Immature natural killer cell (primary cell): Measurements from ENCODE around the gene VILL. TPM values are rescaled to one million over a fixed set of nuclear protein-coding genes. Genes with fewer than 3 reads are reported as not detected.

Source experiments
- DNase-seq, 3 donors: peaks; one replicate each; pipeline ENCODE4 v3.0.0; 2022; ENCODE audit warnings: mixed read lengths in 1 of 3
- H3K27ac Mint-ChIP-seq, 6 donors: one replicate each; pipeline ENCODE4 v1.8.0; 2020; ENCODE audit warnings: mixed read lengths in 6 of 6, mild to moderate bottlenecking in 5 of 6, inconsistent platforms in 4 of 6, moderate library complexity in 3 of 6
- H3K27me3 Mint-ChIP-seq, 3 donors: one replicate each; pipeline ENCODE4 v1.8.0; 2020 to 2021; ENCODE audit warnings: low read depth in 3 of 3, mild to moderate bottlenecking in 3 of 3, mixed read lengths in 3 of 3, moderate library complexity in 3 of 3, inconsistent platforms in 1 of 3
- H3K36me3 Mint-ChIP-seq, 3 donors: one replicate each; pipeline ENCODE4 v1.8.0; 2020; ENCODE audit warnings: mixed read lengths in 3 of 3, inconsistent platforms in 2 of 3, mild to moderate bottlenecking in 2 of 3
- H3K4me1 Mint-ChIP-seq, 2 donors: one replicate each; pipeline ENCODE4 v1.8.0; 2020; ENCODE audit warnings: inconsistent platforms in 2 of 2, mild to moderate bottlenecking in 2 of 2, mixed read lengths in 2 of 2, moderate library complexity in 1 of 2
- H3K4me3 Mint-ChIP-seq, 5 donors: one replicate each; pipeline ENCODE4 v1.8.0; 2020; ENCODE audit warnings: mild to moderate bottlenecking in 5 of 5, mixed read lengths in 5 of 5, inconsistent platforms in 3 of 5, moderate library complexity in 3 of 5
- H3K9me3 Mint-ChIP-seq, 6 donors: one replicate each; pipeline ENCODE4 v1.8.0; 2020; ENCODE audit warnings: mild to moderate bottlenecking in 6 of 6, mixed read lengths in 6 of 6, inconsistent platforms in 4 of 6, moderate library complexity in 3 of 6
- polyA plus RNA-seq, 3 donors: library from polyadenylated mRNA; unstranded; fragments of 300-500 nt; fragmentation: Illumina TruSeq; gene quantifications; one replicate each; pipeline ENCODE4 v1.2.3, GENCODE V29; 2021

Gene VILL
- polyA plus RNA-seq, 3 donors from 2014 or later = 12.9 to 15.7 (median 14.6) TPM

- no peaks in the 10 kb centered on the region for H3K9me3 Mint-ChIP-seq
- no peak for DNase-seq
- peaks cover 21 to 27% of the 10 kb centered on the region in 2 donors for H3K4me1 Mint-ChIP-seq
Observed at GRCh38 chr3:38002940-38003339, 12.4 kb downstream of the VILL start.

GRCh38 chr3:38003371-38003816 is 12.8 kb downstream of the VILL start:
- H3K9me3 Mint-ChIP-seq = no peaks in the 10 kb centered on the region
- H3K27ac Mint-ChIP-seq = peak overlapping the region in 3 of 6 donors; percentile 56 to 80 (median 60)
- H3K27me3 Mint-ChIP-seq = peaks cover 0 to 4% (median 1%) of the 10 kb centered on the region in 3 donors
- H3K4me1 Mint-ChIP-seq = peaks cover 19 to 22% of the 10 kb centered on the region in 2 donors
- H3K4me3 Mint-ChIP-seq = no peak overlapping the region
- H3K36me3 Mint-ChIP-seq = peaks cover 0 to 9% (median 0%) of the 10 kb centered on the region in 3 donors
- peak; percentile 33 to 51 (median 35) for DNase-seq

More at GRCh38 chr3:38002940-38003339, 12.4 kb downstream of the VILL start:
- H3K27ac Mint-ChIP-seq = no peak overlapping the region
- H3K4me3 Mint-ChIP-seq = no peak overlapping the region
- H3K36me3 Mint-ChIP-seq = peaks cover 0 to 9% (median 0%) of the 10 kb centered on the region in 3 donors
- peaks cover 0 to 4% (median 1%) of the 10 kb centered on the region in 3 donors for H3K27me3 Mint-ChIP-seq

GRCh38 chr3:38003817-38004414 is 13.3 kb downstream of the VILL start:
- Mint-ChIP-seq H3K9me3 (no peaks in the 10 kb centered on the region), H3K27me3 (peaks cover 0 to 4% (median 1%) of the 10 kb centered on the region in 3 donors), H3K4me1 (peaks cover 14 to 18% of the 10 kb centered on the region in 2 donors), H3K27ac (peak overlapping the region in 3 of 6 donors; percentile 67 to 79 (median 69)), H3K36me3 (peaks cover 0 to 9% (median 0%) of the 10 kb centered on the region in 3 donors), H3K4me3 (no peak overlapping the region)
- DNase-seq = no peak

- Mint-ChIP-seq H3K4me3 (no peak overlapping the region), H3K27ac (peak overlapping the region; percentile 26 to 79 (median 62)), H3K27me3 (peaks cover 0 to 3% (median 1%) of the 10 kb centered on the region in 3 donors), H3K36me3 (peaks cover 0 to 9% (median 0%) of the 10 kb centered on the region in 3 donors), H3K9me3 (no peaks in the 10 kb centered on the region), H3K4me1 (peaks cover 8 to 13% of the 10 kb centered on the region in 2 donors)
- peak; percentile 25 to 48 (median 32) for DNase-seq
Observed at GRCh38 chr3:38004415-38005075, 14.0 kb downstream of the VILL start.

GRCh38 chr3:38005076-38006020 is 14.8 kb downstream of the VILL start:
- peak overlapping the region in 5 of 6 donors; percentile 1 to 67 (median 31) for H3K27ac Mint-ChIP-seq
- H3K27me3 Mint-ChIP-seq = peaks cover 0 to 1% (median 0%) of the 10 kb centered on the region in 3 donors
- H3K4me1 Mint-ChIP-seq = peaks cover 8 to 12% of the 10 kb centered on the region in 2 donors
- peaks cover 0 to 9% (median 0%) of the 10 kb centered on the region in 3 donors for H3K36me3 Mint-ChIP-seq
- no peak overlapping the region for H3K4me3 Mint-ChIP-seq
- DNase-seq = no peak
- H3K9me3 Mint-ChIP-seq = no peaks in the 10 kb centered on the region

GRCh38 chr3:38006031-38006430 is 15.4 kb downstream of the VILL start:
- no peak overlapping the region for H3K4me3 Mint-ChIP-seq
- H3K27me3 Mint-ChIP-seq = no peaks in the 10 kb centered on the region
- peaks cover 0 to 9% (median 0%) of the 10 kb centered on the region in 3 donors for H3K36me3 Mint-ChIP-seq
- H3K27ac Mint-ChIP-seq = no peak overlapping the region
- H3K4me1 Mint-ChIP-seq = peaks cover 8 to 12% of the 10 kb centered on the region in 2 donors
- DNase-seq = no peak
- no peaks in the 10 kb centered on the region for H3K9me3 Mint-ChIP-seq

- no peak overlapping the region for H3K4me3 Mint-ChIP-seq
- H3K36me3 Mint-ChIP-seq = peaks cover 0 to 9% (median 0%) of the 10 kb centered on the region in 3 donors
- no peaks in the 10 kb centered on the region for H3K9me3 Mint-ChIP-seq
- H3K27ac Mint-ChIP-seq = no peak overlapping the region
- no peak for DNase-seq
- H3K4me1 Mint-ChIP-seq = peaks cover 8 to 12% of the 10 kb centered on the region in 2 donors
- no peaks in the 10 kb centered on the region for H3K27me3 Mint-ChIP-seq
Observed at GRCh38 chr3:38006445-38006995, 15.9 kb downstream of the VILL start.

GRCh38 chr3:38007754-38008090 is 17.1 kb downstream of the VILL start:
- Mint-ChIP-seq H3K36me3 (peaks cover 0 to 9% (median 0%) of the 10 kb centered on the region in 3 donors), H3K9me3 (no peaks in the 10 kb centered on the region), H3K27me3 (no peaks in the 10 kb centered on the region), H3K27ac (peak overlapping the region in 1 of 6 donors; percentile 56), H3K4me1 (peaks cover 8 to 12% of the 10 kb centered on the region in 2 donors), H3K4me3 (no peak overlapping the region)
- no peak for DNase-seq

GRCh38 chr3:38008191-38008701 is 17.7 kb downstream of the VILL start:
- no peak for DNase-seq
- no peaks in the 10 kb centered on the region for H3K27me3 Mint-ChIP-seq
- H3K27ac Mint-ChIP-seq = no peak overlapping the region
- H3K36me3 Mint-ChIP-seq = peaks cover 0 to 9% (median 0%) of the 10 kb centered on the region in 3 donors
- H3K4me3 Mint-ChIP-seq = no peak overlapping the region
- H3K4me1 Mint-ChIP-seq = peaks cover 8 to 12% of the 10 kb centered on the region in 2 donors
- no peaks in the 10 kb centered on the region for H3K9me3 Mint-ChIP-seq

- Mint-ChIP-seq H3K27me3 (peaks cover 0 to 1% (median 0%) of the 10 kb centered on the region in 3 donors), H3K27ac (peak overlapping the region in 2 of 6 donors; percentile 19 to 61), H3K9me3 (no peaks in the 10 kb centered on the region), H3K4me1 (peaks cover 8 to 10% of the 10 kb centered on the region in 2 donors), H3K36me3 (peaks cover 5 to 10% (median 7%) of the 10 kb centered on the region in 3 donors), H3K4me3 (no peak overlapping the region)
- no peak for DNase-seq
Observed at GRCh38 chr3:38008971-38009580, 18.5 kb downstream of the VILL start.

GRCh38 chr3:38009807-38010591 is 19.4 kb downstream of the VILL start:
- DNase-seq = no peak
- Mint-ChIP-seq H3K36me3 (peaks cover 13 to 16% (median 14%) of the 10 kb centered on the region in 3 donors), H3K4me3 (no peak overlapping the region), H3K9me3 (no peaks in the 10 kb centered on the region), H3K27me3 (peaks cover 0 to 2% (median 0%) of the 10 kb centered on the region in 3 donors), H3K4me1 (peaks cover 0 to 3% of the 10 kb centered on the region in 2 donors), H3K27ac (no peak overlapping the region)

GRCh38 chr3:38011111-38011510 is 20.5 kb downstream of the VILL start:
- Mint-ChIP-seq H3K36me3 (peaks cover 21 to 28% (median 22%) of the 10 kb centered on the region in 3 donors), H3K27me3 (peaks cover 0 to 2% (median 0%) of the 10 kb centered on the region in 3 donors), H3K9me3 (no peaks in the 10 kb centered on the region), H3K4me1 (no peaks in the 10 kb centered on the region), H3K27ac (peak overlapping the region in 1 of 6 donors; percentile 14), H3K4me3 (no peak overlapping the region)
- DNase-seq = no peak
